HG02610 (cell line): ENCODE data around the gene C5orf46.

ENCODE experiments used
- ATAC-seq: cut with Tn5 transposase; IDR thresholded peaks from one replicate; pipeline ENCODE4 v1.9.1; 2021; ENCODE audit warnings: mild to moderate bottlenecking, moderate library complexity; ENCODE audit not compliant: unreplicated experiment

C5orf46 gene

DNA sequence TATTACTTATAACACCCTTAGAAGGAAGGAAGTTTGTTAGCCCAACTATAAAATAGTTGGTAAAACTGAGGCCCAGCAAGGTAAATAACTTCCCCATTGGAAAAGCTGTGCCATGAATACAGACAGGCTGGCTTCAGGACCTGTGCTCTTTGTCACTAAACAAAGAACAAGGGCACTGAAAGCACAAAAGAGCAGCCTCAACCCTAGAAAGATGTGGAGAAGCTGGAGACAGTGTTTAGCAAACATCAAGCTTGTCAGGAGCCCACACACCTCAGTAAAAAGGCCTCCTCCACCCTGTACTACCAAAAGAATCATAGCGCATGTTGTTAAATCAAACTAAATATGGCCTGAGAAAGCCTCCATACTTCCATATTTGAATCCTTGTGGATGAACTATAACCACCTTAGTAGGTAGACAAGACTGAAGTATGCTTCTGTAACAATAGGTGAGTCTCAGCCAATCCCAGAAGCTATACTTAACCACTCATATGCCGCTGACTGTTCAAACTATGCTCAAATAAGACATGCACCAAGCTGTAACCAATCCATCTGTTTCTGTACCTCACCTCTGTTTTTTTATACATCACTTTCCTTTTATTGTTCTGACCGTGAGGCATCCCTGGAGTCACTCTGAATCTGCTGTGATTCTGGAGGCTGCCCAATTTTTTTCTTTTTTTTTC lies 46.2 kb downstream of the C5orf46 start:
- no peak for ATAC-seq

DNA sequence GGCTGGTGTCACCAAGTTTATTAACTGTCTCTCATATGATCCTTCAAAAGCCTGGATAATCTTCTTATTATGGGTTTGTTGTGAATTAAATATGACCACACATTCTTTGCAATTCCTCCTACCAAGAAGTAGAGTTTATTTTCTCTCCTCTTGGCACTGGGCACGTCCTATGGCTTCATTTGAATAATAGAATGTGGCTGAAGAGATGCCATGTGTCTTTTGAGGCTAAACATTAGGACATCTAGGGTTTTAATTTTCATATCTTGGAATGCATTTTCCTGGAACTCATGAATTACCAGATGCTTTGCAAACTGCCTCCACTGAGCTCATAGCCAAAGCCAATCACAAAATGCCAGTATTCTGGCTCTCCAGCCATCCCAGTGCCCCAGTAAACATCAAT lies 47.8 kb downstream of the C5orf46 start:
- no peak for ATAC-seq

DNA sequence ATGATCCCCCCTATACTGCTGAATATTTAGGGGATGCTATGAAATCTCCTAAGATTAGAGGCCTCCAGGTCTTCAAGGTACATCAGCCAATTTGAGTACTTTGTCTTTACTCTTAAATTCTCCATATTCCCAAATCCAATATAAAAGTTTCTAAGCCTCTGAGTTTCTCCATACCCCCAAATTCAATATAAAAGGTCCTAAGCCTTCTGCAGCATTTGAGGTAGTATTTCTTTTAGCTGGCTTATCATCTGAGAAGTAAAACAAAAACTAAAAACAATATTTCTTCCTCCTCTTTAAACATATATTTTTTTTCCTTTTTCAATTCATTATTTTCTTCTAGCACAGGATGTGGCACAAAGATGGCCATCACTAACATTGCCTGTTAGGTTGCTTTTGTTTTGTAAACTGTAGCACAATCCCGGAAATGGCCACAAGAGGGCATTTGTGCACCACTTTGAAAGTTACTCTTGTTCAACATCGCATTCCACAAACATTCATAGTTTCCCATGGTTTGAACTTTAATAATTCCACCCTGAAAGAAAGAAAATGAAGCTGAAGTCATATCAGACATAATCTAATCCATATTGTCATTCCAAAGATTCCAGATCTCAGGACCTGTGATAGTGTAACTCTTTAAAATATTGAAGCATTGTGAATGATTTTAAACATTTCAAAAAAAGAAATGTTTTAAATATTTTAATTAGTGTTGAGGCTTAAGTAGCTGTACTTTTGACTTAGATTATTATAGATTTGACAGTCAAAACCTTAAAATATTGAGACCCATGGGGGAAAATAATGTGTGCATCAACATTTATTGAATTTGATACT lies 48.8 kb downstream of the C5orf46 start:
- ATAC-seq = peak; percentile 79

DNA sequence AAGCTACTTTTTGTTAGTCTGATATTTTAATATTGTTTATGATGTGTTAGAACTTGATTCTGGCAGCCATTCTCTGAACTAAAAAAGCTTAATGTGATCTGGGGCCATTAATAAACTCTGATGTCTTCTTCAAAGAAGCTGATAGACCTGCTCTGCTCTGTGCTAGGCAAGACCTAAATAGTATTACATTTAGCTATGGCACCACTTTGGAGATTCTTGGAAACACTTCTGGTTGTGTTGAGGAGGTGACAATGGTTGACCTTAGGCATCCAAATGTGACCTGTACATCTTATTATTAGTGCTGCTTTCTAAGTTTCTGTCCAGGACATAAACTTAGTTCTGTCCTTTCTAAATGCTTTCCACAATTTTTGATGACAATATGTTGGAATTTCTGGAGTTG lies 49.5 kb downstream of the C5orf46 start:
- no peak for ATAC-seq

DNA sequence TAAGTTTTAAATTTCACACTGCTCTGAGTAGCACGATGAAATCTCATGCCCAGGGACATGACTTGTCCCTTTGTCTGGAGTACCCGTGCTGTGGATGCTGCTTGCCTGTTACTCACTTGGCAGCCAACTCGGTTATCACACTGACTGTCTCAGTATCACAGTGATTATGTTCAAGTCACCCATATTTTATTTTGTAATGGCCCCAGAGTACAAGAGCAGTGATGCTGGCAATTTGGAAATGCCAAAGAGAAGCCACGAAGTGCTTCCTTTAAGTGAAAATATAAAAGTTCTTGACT lies 50.6 kb downstream of the C5orf46 start:
- ATAC-seq = no peak

DNA sequence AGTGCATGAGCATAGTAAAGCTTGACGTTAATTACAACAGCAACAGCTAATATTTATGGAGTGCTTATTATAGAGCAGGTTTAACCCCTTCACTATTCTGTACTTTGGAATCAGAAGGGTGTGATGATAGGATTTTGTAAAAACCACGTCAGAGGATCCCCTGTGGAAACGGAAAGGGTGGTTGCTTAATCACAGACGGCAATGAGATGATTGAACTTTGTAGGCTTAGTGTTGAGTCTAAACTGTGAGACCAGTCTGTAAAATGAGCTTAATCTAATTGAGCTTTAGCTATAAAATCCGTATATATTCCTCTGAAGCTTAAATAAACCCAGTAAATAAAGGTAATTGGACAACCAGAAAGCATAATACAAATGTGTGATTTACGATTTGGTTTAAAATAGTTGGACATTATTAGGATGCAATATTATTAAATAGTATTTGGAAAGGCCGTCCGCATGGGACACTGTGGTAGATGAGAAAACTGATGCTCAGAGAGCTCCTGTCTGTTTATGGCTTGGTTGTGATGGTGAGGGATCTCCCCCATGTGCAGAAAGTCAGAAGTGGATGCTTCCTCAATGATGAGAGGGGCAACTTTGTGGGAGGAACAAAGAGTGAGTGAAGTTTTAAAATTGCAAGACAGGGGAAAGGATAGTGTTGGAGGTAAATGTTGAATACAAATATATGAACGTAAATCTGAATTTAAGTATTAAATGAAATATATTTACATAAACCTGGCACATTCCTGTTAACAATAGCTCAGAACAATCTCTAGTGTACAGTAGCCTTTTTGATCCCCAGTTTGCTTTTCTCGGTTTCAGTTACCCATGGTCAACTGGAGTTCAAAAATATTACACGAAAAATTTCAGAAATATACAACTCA lies 51.2 kb downstream of the C5orf46 start:
- ATAC-seq = no peak

DNA sequence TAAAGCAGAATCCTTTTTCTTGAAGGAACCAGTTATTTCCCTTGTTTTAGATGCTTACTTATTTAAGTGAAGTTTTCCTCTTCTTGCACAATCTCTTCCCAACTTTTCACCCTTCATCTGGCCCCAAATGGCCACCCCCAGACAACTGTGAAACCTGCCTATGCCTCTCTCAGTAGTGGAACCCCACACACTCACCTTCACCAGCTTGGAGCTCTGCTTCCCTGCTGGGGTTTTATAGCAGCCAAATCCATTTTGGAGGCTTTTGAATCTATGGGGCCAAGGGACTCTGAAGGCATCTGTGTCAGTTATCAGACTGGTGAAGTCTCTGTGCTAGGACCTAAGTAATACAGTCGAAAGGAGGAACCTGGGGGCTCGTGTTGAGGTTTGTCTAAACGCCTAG lies 52.0 kb downstream of the C5orf46 start:
- no peak for ATAC-seq

DNA sequence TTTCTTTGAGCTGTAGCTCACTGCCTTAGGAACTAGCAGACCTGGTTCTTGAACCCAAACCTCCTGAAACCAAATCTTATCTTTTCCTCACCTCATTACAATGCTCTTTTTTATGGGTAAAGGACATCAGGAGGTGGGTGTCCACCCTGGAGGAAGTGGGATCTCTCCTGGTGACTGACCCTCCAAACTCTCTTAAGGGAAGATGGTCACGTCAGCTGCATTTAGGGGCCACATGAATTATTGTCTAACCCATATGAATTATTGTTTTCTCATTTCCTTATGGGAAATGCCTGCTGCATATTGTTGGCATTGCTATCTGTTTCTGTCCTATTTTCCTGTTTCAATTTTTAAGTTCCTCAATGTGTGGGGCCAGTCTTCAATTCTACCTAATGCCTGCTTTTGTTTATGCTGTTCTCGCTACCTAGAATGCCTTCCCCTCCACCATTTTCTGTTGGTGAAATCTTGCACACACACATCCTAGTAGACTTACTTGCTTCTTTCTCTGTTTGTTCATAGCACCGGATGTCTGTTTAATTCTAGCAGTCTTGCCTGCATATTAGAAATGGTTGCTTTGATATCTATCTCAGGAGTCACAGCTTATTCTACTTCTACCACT lies 52.9 kb downstream of the C5orf46 start:
- no peak for ATAC-seq

DNA sequence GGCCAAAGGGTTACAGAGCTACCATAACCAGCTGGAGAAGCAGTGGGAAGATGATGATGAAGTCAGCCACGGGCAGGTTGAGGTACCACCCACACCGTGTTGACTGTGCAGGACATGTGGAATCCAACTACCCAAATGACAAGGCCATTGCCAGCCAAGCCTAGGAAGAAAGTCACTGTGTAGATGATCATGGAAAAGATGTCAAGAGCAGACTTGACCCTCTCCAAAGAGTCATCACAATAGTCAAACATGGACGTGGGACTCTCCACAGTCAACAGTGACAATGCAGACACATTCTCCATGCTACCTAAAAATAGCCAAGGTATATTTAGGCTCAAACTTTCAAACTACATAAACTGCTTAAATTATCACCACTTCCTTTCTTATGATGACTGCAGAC lies 54.0 kb downstream of the C5orf46 start:
- ATAC-seq = no peak

DNA sequence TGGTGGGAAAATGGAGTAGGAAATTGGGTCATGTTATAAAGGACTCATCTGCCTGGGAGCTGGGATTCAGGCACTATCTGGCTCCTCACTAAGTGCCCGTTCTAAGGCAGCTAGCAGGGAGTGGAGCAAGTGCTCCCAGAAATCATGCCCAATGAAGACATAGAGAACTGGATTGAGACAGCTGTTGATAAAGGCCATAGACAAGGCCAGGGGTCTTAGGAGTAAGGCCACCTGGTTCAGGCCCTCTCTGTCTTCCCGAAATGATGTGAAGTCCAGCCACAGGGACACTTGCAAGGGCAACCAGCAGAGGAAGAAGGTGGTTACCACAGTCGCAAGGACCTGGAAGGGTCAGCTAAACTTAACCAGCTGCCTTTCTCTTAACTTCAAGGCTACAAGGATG lies 54.8 kb downstream of the C5orf46 start:
- ATAC-seq = no peak

DNA sequence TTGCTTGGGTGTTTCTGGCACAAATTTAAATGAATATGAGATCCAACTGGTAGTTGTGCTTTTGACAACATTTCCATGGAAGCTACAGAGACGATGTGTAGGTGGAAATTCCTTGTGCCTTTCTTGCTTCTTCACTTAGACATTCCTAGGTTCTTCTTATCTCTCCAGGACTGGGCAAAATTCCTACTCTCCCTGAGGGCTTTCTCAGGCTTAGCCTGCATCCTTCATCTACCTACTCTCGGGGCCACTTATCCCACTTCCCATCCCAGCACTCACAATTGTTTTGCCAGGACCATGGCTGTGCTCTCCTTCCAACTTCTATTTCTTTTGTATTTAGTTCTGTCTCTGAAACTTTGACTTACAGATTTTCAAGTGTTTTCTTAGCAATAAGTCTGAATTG lies 57.1 kb downstream of the C5orf46 start:
- ATAC-seq = no peak

DNA sequence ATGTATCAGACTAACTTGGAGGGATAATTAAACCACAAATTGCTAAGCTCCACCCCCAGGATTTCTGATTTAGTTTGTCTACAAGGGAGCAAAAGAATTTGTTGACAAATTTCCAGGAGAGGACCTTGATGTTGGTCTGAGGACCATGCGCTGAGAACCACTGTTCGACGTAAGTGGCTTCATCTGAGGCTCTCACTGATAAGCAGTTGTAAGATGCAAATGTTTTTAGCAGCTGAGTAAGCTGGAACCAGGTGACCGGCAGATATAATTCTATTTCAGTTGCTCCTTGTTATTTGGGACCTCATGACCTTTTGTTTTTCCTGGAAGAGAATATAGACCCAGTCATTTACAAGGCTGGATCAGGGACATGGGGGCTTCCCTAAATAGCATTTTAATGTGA lies 60.7 kb downstream of the C5orf46 start:
- ATAC-seq = no peak

DNA sequence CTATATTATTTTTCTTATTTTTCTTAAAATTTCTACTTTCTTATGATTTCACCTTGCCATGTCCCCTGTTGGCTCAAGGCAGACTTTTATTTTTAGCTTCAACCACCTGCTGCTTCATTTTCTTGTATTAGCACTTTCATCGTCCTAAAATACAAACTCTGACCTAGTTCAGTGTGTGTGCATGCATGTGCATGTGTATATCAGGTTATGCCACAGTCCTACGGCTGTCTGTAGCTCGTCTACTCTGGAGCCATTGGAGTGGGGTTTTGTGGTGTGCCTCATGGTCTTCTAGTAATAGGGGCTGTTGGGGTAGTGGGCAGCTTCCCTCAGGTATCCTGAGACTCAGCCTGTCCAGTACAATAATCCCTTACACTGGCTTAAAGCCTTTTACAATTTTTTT lies 61.5 kb downstream of the C5orf46 start:
- ATAC-seq = no peak

DNA sequence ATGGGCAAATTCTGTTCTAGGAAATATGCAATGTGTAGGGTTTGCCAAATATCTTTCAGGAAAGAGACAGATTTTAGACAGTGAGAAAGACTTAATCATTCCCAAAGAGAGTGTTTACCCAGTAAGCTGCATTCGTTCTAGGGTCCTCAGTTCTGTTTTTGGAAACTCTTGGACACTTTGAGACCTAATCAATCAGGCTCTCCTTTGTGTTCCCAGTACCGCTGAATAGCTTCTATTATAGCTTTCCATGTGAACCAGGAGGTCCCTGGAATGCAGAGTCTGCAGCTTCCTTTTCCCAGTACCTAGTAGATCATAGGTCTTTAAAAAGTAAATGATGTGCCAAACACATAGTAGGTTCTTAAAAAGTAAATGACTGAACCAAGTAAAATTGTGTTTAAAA lies 63.5 kb downstream of the C5orf46 start:
- ATAC-seq = no peak
